Coronary artery (tissue), 2 donors: ENCODE measurements around the gene METTL27.

ENCODE experiments used
- DNase-seq: peaks from one replicate; pipeline ENCODE4 v3.0.0-alpha.2; 2017; ENCODE audit warnings: low spot score
- H3K27ac ChIP-seq, 2 donors: fragments of 200-600 bp; sonication (generic); one replicate each; pipeline ENCODE4 v1.5.1; 2016 to 2019
- H3K4me3 ChIP-seq: fragments of 200-600 bp; sonication (generic); 2 replicates; pipeline ENCODE4 v1.5.1; 2016; ENCODE audit warnings: mild to moderate bottlenecking, moderate library complexity
- CTCF ChIP-seq: fragments of 200-600 bp; sonication (generic); IDR thresholded peaks from one replicate; pipeline ENCODE4 v1.5.1; 2019; ENCODE audit warnings: antibody characterized with exemption

METTL27 gene

GRCh38 chr7:73876361-73876760, 34.0 kb upstream of the METTL27 start:
- no peak overlapping the region for H3K4me3 ChIP-seq
- no peak for TF ChIP-seq CTCF
- no peak overlapping the region for H3K27ac ChIP-seq
- no peak for DNase-seq

- DNase-seq, result no peak
- Histone ChIP-seq H3K4me3 (no peak overlapping the region), H3K27ac (peak overlapping the region; percentile 82 to 95)
- TF ChIP-seq CTCF, result no peak
Measured at GRCh38 chr7:73872056-73872908, 30.0 kb upstream of the METTL27 start.

- Histone ChIP-seq H3K27ac (peak overlapping the region; percentile 82 to 95), H3K4me3 (no peak overlapping the region)
- DNase-seq, result no peak
- TF ChIP-seq CTCF, result no peak
Measured at GRCh38 chr7:73871163-73872011, 29.1 kb upstream of the METTL27 start.

- DNase-seq, result no peak
- Histone ChIP-seq H3K27ac (peak overlapping the region; percentile 82 to 95), H3K4me3 (no peak overlapping the region)
- TF ChIP-seq CTCF, result no peak
Measured at GRCh38 chr7:73870041-73870492, 27.8 kb upstream of the METTL27 start.

- no peak for DNase-seq
- Histone ChIP-seq H3K4me3 (no peak overlapping the region), H3K27ac (peak overlapping the region; percentile 82 to 95)
- TF ChIP-seq CTCF, result no peak
Measured at GRCh38 chr7:73869011-73869798, 26.9 kb upstream of the METTL27 start.

GRCh38 chr7:73866446-73866767, 24.1 kb upstream of the METTL27 start:
- Histone ChIP-seq H3K27ac (no peak overlapping the region), H3K4me3 (no peak overlapping the region)
- no peak for TF ChIP-seq CTCF
- DNase-seq, result no peak
